NT2/D1 (cell line): Measurements from ENCODE around the gene STXBP2.

ENCODE experiments used
- SUZ12 ChIP-seq: IDR thresholded peaks from 2 replicates; pipeline ENCODE4 v1.6.1; 2011; ENCODE audit not compliant: insufficient read length, insufficient read depth; ENCODE audit errors: extremely low read depth
- YY1 ChIP-seq: IDR thresholded peaks from 2 replicates; pipeline ENCODE4 v1.6.1; 2011; ENCODE audit not compliant: insufficient read length, insufficient read depth
- ZNF274 ChIP-seq: IDR thresholded peaks from 2 replicates; pipeline ENCODE4 v1.6.1; 2011; ENCODE audit warnings: mild to moderate bottlenecking, low read depth, low read length

DNA sequence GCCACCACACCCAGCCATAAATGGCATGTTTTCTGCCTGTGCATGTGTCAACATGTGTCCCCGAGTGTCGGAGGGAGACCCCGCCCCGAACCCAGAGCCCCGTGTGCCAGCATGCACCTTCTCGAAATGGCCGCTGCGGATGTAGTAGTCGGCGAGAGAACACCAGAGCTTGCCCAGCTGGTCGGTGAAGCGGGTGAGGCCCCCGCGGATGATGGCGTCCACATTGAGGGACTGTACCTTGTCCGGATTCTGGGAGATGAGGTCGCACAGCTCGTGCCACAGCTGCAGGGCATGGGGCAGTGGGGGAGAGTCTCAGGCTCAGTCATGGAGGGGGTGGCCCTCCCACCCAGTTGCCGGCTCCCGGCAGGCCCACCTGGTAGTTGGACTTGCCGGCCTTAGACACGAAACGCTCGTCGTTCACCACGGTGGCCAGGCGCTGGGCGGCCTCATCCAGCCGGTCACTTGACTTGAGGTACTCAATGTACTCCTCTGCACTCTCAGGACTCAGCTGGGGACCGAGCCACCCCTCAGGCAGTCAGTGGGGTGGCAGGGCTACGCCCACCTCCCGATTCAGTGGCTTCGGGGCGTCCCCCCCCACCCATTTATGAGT is 11.0 kb upstream of the STXBP2 start:
- no peak for TF ChIP-seq ZNF274
- TF ChIP-seq YY1, result no peak
- TF ChIP-seq SUZ12, result no peak
